Measurements from ENCODE around the gene CARD11.

DNA sequence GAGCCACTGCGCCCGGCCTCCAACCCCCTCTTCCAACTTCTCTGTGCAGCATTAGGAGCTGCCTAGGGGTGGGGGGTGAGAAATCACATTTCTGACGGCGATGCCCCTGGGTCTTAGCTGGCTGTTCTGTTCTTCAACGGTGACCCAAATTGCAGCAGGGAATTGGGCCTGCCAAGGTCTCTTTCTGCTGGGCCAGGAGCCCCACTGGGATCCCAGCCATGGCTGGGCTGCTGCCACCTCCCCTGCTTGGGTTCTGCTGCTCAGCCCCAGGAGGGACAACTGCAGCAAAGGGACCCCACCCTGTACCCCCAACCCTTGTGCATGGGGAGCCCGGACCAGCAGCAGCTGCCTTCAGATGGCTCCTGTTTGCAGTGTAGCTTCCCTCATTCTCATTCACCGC lies 155.9 kb downstream of the CARD11 start:
- TF ChIP-seq POLR2A (IDR thresholded peaks at IDR 0.05; ENCODE audit: borderline replicate concordance, extremely low read depth, insufficient read depth, insufficient read length) = no peak
- no peak for TF ChIP-seq ZNF274 (IDR thresholded peaks at IDR 0.05; ENCODE audit: low read depth, low read length)
- no peak for TF ChIP-seq EZH2 (IDR thresholded peaks at IDR 0.05)
- no peak for TF ChIP-seq POLR2AphosphoS5 (IDR thresholded peaks at IDR 0.05; ENCODE audit: low read depth, low read length)
- TF ChIP-seq, protein P1, sequence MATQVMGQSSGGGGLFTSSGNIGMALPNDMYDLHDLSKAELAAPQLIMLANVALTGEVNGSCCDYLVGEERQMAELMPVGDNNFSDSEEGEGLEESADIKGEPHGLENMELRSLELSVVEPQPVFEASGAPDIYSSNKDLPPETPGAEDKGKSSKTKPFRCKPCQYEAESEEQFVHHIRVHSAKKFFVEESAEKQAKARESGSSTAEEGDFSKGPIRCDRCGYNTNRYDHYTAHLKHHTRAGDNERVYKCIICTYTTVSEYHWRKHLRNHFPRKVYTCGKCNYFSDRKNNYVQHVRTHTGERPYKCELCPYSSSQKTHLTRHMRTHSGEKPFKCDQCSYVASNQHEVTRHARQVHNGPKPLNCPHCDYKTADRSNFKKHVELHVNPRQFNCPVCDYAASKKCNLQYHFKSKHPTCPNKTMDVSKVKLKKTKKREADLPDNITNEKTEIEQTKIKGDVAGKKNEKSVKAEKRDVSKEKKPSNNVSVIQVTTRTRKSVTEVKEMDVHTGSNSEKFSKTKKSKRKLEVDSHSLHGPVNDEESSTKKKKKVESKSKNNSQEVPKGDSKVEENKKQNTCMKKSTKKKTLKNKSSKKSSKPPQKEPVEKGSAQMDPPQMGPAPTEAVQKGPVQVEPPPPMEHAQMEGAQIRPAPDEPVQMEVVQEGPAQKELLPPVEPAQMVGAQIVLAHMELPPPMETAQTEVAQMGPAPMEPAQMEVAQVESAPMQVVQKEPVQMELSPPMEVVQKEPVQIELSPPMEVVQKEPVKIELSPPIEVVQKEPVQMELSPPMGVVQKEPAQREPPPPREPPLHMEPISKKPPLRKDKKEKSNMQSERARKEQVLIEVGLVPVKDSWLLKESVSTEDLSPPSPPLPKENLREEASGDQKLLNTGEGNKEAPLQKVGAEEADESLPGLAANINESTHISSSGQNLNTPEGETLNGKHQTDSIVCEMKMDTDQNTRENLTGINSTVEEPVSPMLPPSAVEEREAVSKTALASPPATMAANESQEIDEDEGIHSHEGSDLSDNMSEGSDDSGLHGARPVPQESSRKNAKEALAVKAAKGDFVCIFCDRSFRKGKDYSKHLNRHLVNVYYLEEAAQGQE (IDR thresholded peaks at IDR 0.05; ENCODE audit: low read depth) = no peak
